NCI-H526 (cell line): ENCODE data around the gene DRD1.
"Not testable (repeated sequence)": the region's sequence is repeated elsewhere in the genome, so short reads cannot be mapped to it uniquely, and the experiment has no call there.

ENCODE experiments used
- DNase-seq, 2 experiments: peaks; one replicate each; lab custom pipeline; 2025; lab: John Stamatoyannopoulos, UW

The DRD1 gene

GRCh38 chr5:175424594-175424993 lies 19.4 kb downstream of the DRD1 start:
- not testable (repeated sequence) for DNase-seq

GRCh38 chr5:175422058-175422457 lies 21.9 kb downstream of the DRD1 start:
- no peak for DNase-seq

GRCh38 chr5:175420383-175420782 lies 23.6 kb downstream of the DRD1 start:
- no peak for DNase-seq

- no peak for DNase-seq
These were observed 25.7 kb downstream of the DRD1 start for GRCh38 chr5:175418251-175418650.

- DNase-seq: no peak
These were observed 26.6 kb downstream of the DRD1 start for GRCh38 chr5:175417384-175417783.

- DNase-seq: no peak
These were observed 28.7 kb downstream of the DRD1 start for GRCh38 chr5:175415303-175415702.

GRCh38 chr5:175410926-175411325 lies 33.1 kb downstream of the DRD1 start:
- DNase-seq: no peak

GRCh38 chr5:175406300-175406699 lies 37.7 kb downstream of the DRD1 start:
- DNase-seq: no peak

GRCh38 chr5:175397590-175398297 lies 46.2 kb downstream of the DRD1 start:
- DNase-seq: peak in 1 of 2 experiments; percentile 5

GRCh38 chr5:175395430-175395829 lies 48.6 kb downstream of the DRD1 start:
- not testable (repeated sequence) for DNase-seq

GRCh38 chr5:175394601-175395000 lies 49.4 kb downstream of the DRD1 start:
- no peak for DNase-seq

- DNase-seq: no peak
These were observed 50.1 kb downstream of the DRD1 start for GRCh38 chr5:175393897-175394296.

- no peak for DNase-seq
These were observed 51.7 kb downstream of the DRD1 start for GRCh38 chr5:175392236-175392635.

GRCh38 chr5:175390352-175391083 lies 53.5 kb downstream of the DRD1 start:
- DNase-seq: no peak
